Measurements from ENCODE around the gene NUDT6. TPM values are rescaled to one million over a fixed set of nuclear protein-coding genes. Genes with fewer than 3 reads are reported as not detected.
"Not testable (repeated sequence)": the region's sequence is repeated elsewhere in the genome, so short reads cannot be mapped to it uniquely, and the experiment has no call there.

NUDT6 gene
- polyA plus RNA-seq, 3 donors from 2014 or later: 1.7 to 3.4 (median 1.9) TPM

DNA sequence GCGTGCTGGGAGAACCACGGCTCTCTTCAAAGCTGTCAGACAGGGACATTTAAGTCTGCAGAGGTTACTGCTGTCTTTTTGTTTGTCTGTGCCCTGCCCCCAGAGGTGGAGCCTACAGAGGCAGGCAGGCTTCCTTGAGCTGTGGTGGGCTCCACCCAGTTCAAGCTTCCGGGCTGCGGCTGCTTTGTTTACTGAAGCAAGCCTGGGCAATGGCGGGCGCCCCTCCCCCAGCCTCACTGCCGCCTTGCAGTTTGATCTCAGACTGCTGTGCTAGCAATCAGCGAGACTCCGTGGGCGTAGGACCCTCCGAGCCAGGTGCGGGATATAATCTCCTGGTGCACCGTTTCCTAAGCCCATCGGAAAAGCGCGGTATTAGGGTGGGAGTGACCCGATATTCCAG, 22.7 kb upstream of the NUDT6 start:
- H3K4me3 Mint-ChIP-seq; H3K27me3 Mint-ChIP-seq (ENCODE audit: low read depth in 3 of 3); H3K4me1 Mint-ChIP-seq; H3K9me3 Mint-ChIP-seq: not testable (repeated sequence)
- peak in 1 of 3 donors; percentile 59 for DNase-seq
- peak overlapping the region in 2 of 6 donors; percentile 43 to 69 for H3K27ac Mint-ChIP-seq
- H3K36me3 Mint-ChIP-seq: peaks cover 26 to 41% (median 28%) of the 10 kb centered on the region in 3 donors

DNA sequence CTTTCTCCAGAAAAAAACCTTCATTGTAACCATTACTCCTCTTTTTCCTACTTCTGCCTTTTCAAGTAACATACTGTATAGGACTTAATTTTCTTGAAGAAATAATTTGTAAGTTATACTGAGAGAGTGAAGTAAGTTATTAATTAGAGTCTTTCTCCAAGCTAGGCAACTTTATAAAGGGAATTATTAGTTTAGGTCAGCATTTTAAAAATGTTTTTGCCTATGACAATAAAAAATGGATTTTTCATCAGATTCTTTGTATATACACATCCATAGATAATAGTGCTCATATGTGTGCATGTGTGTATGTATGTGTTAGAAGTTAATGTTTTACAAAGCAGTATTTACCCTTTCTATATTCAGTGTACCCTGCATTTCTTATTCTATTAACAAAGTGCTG, 10.4 kb upstream of the NUDT6 start:
- H3K4me3 Mint-ChIP-seq: no peak overlapping the region
- DNase-seq: no peak
- H3K36me3 Mint-ChIP-seq: peaks cover 13 to 29% (median 13%) of the 10 kb centered on the region in 3 donors
- H3K4me1 Mint-ChIP-seq: peaks cover 0 to 8% of the 10 kb centered on the region in 2 donors
- no peaks in the 10 kb centered on the region for H3K9me3 Mint-ChIP-seq
- H3K27ac Mint-ChIP-seq: no peak overlapping the region
- H3K27me3 Mint-ChIP-seq (ENCODE audit: low read depth in 3 of 3): no peaks in the 10 kb centered on the region

DNA sequence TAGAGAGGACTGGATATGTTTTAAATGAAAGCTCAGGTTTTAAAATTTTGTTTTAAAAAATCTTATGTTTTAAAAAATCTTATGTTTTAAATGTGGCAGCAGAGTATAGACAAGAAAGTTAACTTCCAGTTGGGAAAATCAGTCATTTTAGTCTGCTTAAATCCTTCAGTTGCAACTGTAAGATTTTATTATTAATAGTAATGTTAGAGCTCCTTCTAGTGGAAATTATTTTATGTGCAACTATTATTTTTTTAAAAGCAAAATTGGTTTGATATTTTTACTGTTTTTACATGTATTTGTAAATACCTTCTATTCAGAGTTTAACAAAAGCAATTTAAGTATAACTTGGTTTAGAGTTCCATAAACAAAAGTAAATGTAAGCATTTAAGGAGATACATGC, 8.5 kb upstream of the NUDT6 start:
- H3K9me3 Mint-ChIP-seq: no peaks in the 10 kb centered on the region
- H3K27ac Mint-ChIP-seq: no peak overlapping the region
- no peak overlapping the region for H3K4me3 Mint-ChIP-seq
- no peaks in the 10 kb centered on the region for H3K27me3 Mint-ChIP-seq (ENCODE audit: low read depth in 3 of 3)
- peaks cover 9 to 24% (median 13%) of the 10 kb centered on the region in 3 donors for H3K36me3 Mint-ChIP-seq
- peaks cover 0 to 8% of the 10 kb centered on the region in 2 donors for H3K4me1 Mint-ChIP-seq
- DNase-seq: peak in 2 of 3 donors; percentile 16 to 21

DNA sequence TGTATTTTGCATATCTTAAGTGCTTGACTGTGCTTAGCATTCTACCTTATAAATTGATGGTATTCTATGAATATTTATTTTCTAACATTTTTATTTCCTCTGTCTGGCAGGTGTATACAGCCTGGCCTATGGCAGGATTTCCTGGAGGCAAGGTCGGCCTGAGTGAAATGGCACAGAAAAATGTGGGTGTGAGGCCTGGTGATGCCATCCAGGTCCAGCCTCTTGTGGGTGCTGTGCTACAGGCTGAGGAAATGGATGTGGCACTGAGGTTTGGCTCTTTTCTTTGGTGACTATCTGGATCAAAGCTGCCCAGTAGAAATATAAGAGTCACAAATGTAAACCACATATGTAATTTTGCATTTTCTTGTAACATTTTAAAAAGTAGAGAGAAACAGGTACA, 6.5 kb upstream of the NUDT6 start:
- Mint-ChIP-seq H3K4me3 (no peak overlapping the region), H3K36me3 (peaks cover 5 to 7% (median 7%) of the 10 kb centered on the region in 3 donors), H3K27ac (no peak overlapping the region), H3K9me3 (no peaks in the 10 kb centered on the region), H3K27me3 (ENCODE audit: low read depth in 3 of 3) (no peaks in the 10 kb centered on the region), H3K4me1 (no peaks in the 10 kb centered on the region)
- DNase-seq: no peak

DNA sequence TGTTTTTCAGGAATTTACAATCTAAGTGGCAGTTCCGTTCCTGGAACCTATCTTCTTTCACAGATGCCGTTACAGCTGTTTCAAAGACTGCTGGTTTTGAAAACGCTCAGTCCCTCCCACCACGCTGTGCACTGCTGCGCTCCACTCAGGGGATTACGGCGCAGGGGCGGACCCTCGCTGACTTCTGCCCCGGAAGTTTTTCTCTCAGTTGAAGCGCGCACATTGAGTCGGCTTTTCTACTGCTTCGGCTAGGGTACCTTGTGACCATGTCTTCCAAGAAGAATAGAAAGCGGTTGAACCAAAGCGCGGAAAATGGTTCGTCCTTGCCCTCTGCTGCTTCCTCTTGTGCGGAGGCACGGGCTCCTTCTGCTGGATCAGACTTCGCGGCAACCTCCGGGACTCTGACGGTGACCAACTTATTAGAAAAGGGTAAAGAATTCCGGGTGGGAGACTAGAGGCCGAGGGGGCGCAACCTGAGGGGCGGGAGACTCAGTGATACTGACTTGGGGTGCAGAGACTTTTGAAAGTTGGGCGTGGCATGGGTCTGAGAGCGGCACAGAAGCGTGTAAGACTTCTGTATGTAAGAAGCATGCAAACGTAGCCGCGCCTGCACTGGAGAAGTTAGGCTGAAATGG, 597 bp upstream of the NUDT6 start:
- peaks cover 0 to 2% (median 0%) of the 10 kb centered on the region in 3 donors for H3K27me3 Mint-ChIP-seq (ENCODE audit: low read depth in 3 of 3)
- peak overlapping the region; percentile 94 to 99 (median 97) for H3K4me3 Mint-ChIP-seq
- H3K36me3 Mint-ChIP-seq: no peaks in the 10 kb centered on the region
- H3K9me3 Mint-ChIP-seq: no peaks in the 10 kb centered on the region
- H3K4me1 Mint-ChIP-seq: peaks cover 5 to 14% of the 10 kb centered on the region in 2 donors
- H3K27ac Mint-ChIP-seq: peak overlapping the region; percentile 90 to 97 (median 93)
- peak; percentile 73 to 82 (median 76) for DNase-seq

DNA sequence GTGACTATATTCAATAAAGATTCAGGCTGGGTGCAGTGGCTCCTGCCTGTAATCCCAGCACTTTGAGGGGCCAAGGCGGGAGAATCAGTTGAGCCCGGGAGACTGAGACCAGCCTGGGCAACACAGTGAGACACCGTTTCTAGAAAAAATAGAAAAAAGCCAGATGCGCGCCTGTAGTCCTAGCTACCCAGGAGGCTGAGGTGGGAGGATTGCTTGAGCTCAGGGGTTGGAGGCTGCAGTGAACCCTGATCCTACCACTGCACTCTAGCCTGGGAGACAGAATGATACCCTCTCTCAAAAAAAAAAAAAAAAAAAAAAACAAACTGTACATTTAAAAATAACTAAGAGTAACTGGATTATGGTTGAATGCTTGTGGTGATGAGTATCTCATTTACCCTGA, 1.1 kb downstream of the NUDT6 start:
- Mint-ChIP-seq H3K9me3 (no peaks in the 10 kb centered on the region), H3K36me3 (peaks cover 0 to 5% (median 0%) of the 10 kb centered on the region in 3 donors), H3K4me1 (peaks cover 5 to 14% of the 10 kb centered on the region in 2 donors), H3K27ac (no peak overlapping the region), H3K4me3 (peak overlapping the region; percentile 54 to 99 (median 96)), H3K27me3 (ENCODE audit: low read depth in 3 of 3) (peaks cover 0 to 2% (median 0%) of the 10 kb centered on the region in 3 donors)
- no peak for DNase-seq

DNA sequence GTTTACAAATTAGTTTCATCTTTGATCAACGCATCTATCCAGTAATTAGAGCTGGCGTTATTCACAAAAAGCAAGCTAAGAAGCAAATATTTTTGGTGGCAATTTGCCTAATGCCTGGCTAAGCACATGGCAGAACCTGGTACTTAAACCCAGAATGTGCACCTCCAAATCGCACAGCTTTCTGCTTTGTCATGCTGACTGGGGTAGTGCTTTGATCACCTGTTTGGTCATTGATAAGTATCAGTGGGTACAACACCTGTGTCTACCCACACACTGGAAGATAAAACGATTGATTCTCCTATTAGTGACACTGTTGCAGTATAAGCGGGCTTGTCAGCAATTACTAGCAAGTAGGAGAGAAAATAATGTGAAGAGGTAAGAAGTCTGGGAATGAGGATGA, 1.9 kb downstream of the NUDT6 start:
- DNase-seq: no peak
- Mint-ChIP-seq H3K4me1 (peaks cover 5 to 14% of the 10 kb centered on the region in 2 donors), H3K9me3 (no peaks in the 10 kb centered on the region), H3K27ac (no peak overlapping the region), H3K4me3 (peak overlapping the region in 3 of 5 donors; percentile 44 to 63 (median 55)), H3K27me3 (ENCODE audit: low read depth in 3 of 3) (peaks cover 0 to 2% (median 0%) of the 10 kb centered on the region in 3 donors), H3K36me3 (peaks cover 0 to 5% (median 3%) of the 10 kb centered on the region in 3 donors)

DNA sequence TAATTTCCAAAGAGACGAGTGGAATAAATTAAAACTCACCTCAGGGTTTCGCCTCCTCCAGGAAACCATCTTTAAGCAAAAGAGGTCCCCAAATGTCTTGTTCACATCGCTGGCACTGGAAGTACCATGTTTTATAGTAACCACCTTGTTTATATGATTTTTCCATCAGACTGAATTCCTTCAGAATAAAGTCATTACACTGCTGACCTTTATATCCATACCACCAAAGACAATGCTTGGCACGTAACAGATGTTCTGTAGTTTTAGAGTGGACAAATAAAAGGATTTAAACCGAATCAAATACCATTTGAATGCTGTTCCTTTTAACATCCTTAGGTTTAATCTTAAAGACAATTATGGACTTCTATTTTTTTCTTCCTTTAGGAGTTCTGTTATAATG, 4.7 kb downstream of the NUDT6 start:
- Mint-ChIP-seq H3K27ac (no peak overlapping the region), H3K4me3 (no peak overlapping the region), H3K4me1 (peaks cover 4 to 9% of the 10 kb centered on the region in 2 donors), H3K36me3 (peaks cover 0 to 5% (median 4%) of the 10 kb centered on the region in 3 donors), H3K27me3 (ENCODE audit: low read depth in 3 of 3) (no peaks in the 10 kb centered on the region), H3K9me3 (no peaks in the 10 kb centered on the region)
- no peak for DNase-seq

DNA sequence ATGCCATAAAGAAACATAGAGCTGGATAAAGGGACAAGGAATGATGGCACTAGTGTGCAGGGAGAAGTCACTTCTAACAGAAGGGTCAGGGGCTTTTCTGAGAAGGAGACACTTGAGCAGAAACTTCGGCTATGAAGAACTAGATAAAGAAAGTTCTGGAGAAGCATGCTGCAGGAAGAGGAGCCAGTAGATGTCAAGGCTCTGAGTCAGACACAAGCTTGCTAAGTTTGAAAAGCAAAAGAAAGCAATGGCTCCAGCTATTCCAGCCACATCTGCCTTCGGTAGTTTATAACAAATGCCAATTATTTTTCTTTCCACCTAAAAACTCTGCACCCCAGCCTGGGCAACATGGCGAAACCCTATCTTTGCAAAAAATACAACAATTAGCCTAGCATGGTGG, 7.5 kb downstream of the NUDT6 start:
- no peak for DNase-seq
- no peak overlapping the region for H3K4me3 Mint-ChIP-seq
- H3K36me3 Mint-ChIP-seq: peaks cover 4 to 21% (median 12%) of the 10 kb centered on the region in 3 donors
- H3K4me1 Mint-ChIP-seq: peaks cover 0 to 4% of the 10 kb centered on the region in 2 donors
- no peaks in the 10 kb centered on the region for H3K27me3 Mint-ChIP-seq (ENCODE audit: low read depth in 3 of 3)
- H3K9me3 Mint-ChIP-seq: no peaks in the 10 kb centered on the region
- H3K27ac Mint-ChIP-seq: no peak overlapping the region

DNA sequence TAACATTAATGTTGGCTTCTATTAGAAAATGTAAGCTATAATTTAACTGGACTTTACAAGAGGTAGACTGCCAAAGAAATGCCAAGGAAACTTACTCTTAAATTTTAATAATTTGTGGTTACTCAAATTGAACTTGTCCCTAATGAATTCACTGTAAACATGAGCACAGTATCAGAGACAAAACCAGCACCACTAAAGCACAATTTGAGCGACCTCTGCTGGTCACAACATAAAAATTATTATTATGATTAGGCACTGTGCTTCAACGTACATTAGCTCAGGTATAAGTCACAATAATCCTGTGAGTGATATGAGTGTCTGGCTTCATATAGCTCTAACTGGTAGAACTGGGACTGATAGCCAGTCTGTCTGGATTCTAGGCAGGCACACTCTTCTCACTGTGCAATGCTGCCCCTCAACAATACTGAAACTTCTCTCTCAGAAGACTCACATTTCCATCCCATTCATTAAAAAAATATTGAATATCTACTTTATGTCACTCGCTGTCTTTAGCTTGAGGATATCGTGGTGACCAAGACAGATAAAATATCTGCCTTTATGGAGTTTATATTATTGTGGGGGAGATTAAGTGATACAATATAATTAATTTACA, 8.0 kb downstream of the NUDT6 start:
- H3K9me3 Mint-ChIP-seq: no peaks in the 10 kb centered on the region
- H3K27me3 Mint-ChIP-seq (ENCODE audit: low read depth in 3 of 3): no peaks in the 10 kb centered on the region
- peaks cover 4 to 21% (median 12%) of the 10 kb centered on the region in 3 donors for H3K36me3 Mint-ChIP-seq
- H3K27ac Mint-ChIP-seq: no peak overlapping the region
- H3K4me1 Mint-ChIP-seq: peaks cover 0 to 4% of the 10 kb centered on the region in 2 donors
- peak in 2 of 3 donors; percentile 5 to 30 for DNase-seq
- no peak overlapping the region for H3K4me3 Mint-ChIP-seq

DNA sequence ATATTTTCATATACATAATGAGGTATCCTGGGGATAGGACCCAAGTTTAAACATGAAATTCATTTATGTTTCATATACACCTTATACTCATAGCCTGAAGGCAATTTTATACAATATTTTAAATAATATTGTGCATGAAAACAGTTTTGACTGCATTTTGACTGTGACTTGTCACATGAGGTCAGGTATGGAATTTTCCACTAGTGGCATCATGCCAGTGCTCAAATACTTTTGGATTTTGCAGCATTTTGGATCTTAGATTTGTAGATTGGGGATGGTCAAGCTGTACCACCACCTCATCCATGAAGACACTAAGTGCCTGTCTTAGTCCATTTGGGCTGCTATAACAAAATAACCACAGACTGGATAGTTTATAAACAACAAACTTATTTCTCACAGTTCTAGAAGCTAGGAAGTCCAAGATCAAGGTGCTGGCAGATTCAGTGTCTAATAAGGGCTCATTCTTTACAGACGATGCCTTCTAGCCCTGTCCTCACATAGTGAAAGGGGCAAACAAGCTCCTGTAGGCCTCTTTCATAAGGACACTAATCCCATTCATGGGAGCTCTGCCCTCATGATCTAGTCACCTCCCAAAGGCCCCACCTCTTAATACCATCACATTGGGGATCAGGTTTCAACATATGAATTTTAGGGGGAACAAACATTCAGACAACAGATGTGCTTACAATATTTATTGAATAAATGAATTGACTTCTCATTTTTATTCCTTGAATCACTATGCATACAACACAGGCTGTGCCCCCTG, 9.4 kb downstream of the NUDT6 start:
- peaks cover 0 to 4% of the 10 kb centered on the region in 2 donors for H3K4me1 Mint-ChIP-seq
- H3K27ac Mint-ChIP-seq: no peak overlapping the region
- H3K27me3 Mint-ChIP-seq (ENCODE audit: low read depth in 3 of 3): no peaks in the 10 kb centered on the region

DNA sequence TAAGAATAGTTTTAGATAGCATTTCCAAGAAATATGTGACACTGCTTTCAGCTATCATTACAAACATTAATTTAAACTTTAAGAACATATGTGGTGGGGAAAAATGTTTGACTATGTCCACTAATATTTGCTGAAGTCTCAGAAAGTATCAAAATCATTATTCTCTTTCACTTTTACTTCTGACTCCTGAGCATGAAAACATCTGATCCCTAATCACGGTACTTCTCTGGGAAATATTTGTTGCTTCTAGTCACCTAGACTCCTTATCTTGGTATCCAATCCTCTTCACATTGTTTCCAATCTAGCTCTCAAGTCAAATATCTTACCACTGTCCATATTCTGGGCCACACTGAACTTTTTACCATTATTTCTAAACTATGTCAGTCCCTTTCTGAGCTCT, 10.8 kb downstream of the NUDT6 start:
- Mint-ChIP-seq H3K9me3 (no peaks in the 10 kb centered on the region), H3K4me3 (no peak overlapping the region), H3K4me1 (peaks cover 0 to 4% of the 10 kb centered on the region in 2 donors), H3K36me3 (peaks cover 12 to 23% (median 14%) of the 10 kb centered on the region in 3 donors), H3K27ac (no peak overlapping the region), H3K27me3 (ENCODE audit: low read depth in 3 of 3) (no peaks in the 10 kb centered on the region)
- DNase-seq: no peak

More for the DNA sequence above, 9.4 kb downstream of the NUDT6 start:
- peaks cover 11 to 24% (median 12%) of the 10 kb centered on the region in 3 donors for H3K36me3 Mint-ChIP-seq
- no peaks in the 10 kb centered on the region for H3K9me3 Mint-ChIP-seq
- H3K4me3 Mint-ChIP-seq: no peak overlapping the region
- no peak for DNase-seq

DNA sequence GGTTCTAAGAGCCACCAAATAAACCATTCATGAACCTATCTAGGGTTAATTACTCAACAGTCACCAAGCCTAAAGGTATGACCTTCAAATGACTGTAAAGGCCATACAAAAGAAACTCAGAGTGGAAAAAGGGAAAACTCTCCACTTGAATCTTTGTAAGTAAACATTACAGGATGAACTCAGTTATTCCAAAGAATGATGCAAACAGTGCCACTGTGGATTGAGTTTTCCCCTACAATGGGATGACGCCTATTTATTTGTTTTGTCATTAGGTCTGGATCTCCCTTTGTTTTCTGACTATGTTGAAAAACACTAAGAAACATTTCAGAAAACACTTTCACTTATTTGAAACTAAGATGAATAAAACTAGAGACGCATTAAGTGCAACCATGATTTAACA, 12.7 kb downstream of the NUDT6 start:
- Mint-ChIP-seq H3K4me1 (peaks cover 0 to 4% of the 10 kb centered on the region in 2 donors), H3K4me3 (no peak overlapping the region), H3K36me3 (peaks cover 14 to 21% (median 20%) of the 10 kb centered on the region in 3 donors), H3K9me3 (no peaks in the 10 kb centered on the region), H3K27me3 (ENCODE audit: low read depth in 3 of 3) (no peaks in the 10 kb centered on the region), H3K27ac (no peak overlapping the region)
- DNase-seq: no peak

DNA sequence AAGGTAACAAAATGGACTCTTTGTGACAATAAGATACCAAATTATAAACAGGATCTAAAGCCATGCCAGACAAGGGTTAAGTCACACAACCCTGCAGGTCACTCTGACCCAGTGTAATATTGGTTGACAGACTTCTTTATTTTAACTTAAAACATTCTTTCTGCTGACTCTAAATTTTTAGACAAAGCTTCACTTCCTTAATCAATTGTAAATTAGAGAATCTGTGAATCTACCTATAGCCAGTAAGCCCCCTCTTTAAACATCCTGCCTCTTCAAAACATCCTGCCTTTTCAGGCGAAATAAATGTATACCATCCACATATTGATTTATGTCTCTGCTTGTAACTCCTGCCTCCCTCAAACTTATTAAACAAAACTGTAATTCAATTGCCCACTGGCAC, 14.2 kb downstream of the NUDT6 start:
- Mint-ChIP-seq H3K9me3 (no peaks in the 10 kb centered on the region), H3K4me1 (no peaks in the 10 kb centered on the region), H3K4me3 (no peak overlapping the region), H3K27ac (peak overlapping the region in 1 of 6 donors; percentile 46), H3K27me3 (ENCODE audit: low read depth in 3 of 3) (no peaks in the 10 kb centered on the region), H3K36me3 (peaks cover 14 to 29% (median 20%) of the 10 kb centered on the region in 3 donors)
- DNase-seq: no peak
